HAP-1 (cell line): ENCODE data around the gene PICALM.
"Not testable (repeated sequence)": the region's sequence is repeated elsewhere in the genome, so short reads cannot be mapped to it uniquely, and the experiment has no call there.

Experiments used
- DNase-seq, 2 experiments: peaks; one replicate each; pipeline ENCODE4 v3.0.0-alpha.2; 2016 to 2020; ENCODE audit warnings: low spot score in 2 of 2
- H3K27me3 ChIP-seq: fragments of 250-450 bp; sonication (Bioruptor Pico); 2 replicates; pipeline ENCODE4 v1.5.1; 2020; ENCODE audit warnings: low read depth, mild to moderate bottlenecking, moderate library complexity
- H3K36me3 ChIP-seq: fragments of 250-450 bp; sonication (Bioruptor Pico); replicated peaks from 2 replicates; pipeline ENCODE4 v1.5.1; 2020; ENCODE audit warnings: mild to moderate bottlenecking
- H3K4me1 ChIP-seq: fragments of 250-450 bp; sonication (Bioruptor Pico); 2 replicates; pipeline ENCODE4 v1.5.1; 2020; ENCODE audit warnings: mild to moderate bottlenecking
- H3K4me3 ChIP-seq: fragments of 250-450 bp; sonication (Bioruptor Pico); 2 replicates; pipeline ENCODE4 v1.5.1; 2020; ENCODE audit warnings: mild to moderate bottlenecking, moderate library complexity
- H3K9me3 ChIP-seq: fragments of 250-450 bp; sonication (Bioruptor Pico); 2 replicates; pipeline ENCODE4 v1.5.1; 2020; ENCODE audit warnings: mild to moderate bottlenecking, moderate library complexity
- in situ Hi-C: fragments of 300-500 bp; cut with MboI; formaldehyde crosslinking; loops from 3 replicates; pipeline ENCODE4 v1.14.3; 2020; ENCODE audit warnings: low sequenced_read_pairs, inconsistent platforms, mixed read lengths

The PICALM gene

GRCh38 chr11:86101493-86101892 lies 32.6 kb upstream of the PICALM start:
- H3K36me3 ChIP-seq = no peaks in the 10 kb centered on the region
- H3K4me1 ChIP-seq = no peaks in the 10 kb centered on the region
- no peaks in the 10 kb centered on the region for H3K27me3 ChIP-seq
- no peaks in the 10 kb centered on the region for H3K9me3 ChIP-seq
- no peak for DNase-seq
- H3K4me3 ChIP-seq = no peak overlapping the region
- in situ Hi-C loops = no loop called here

GRCh38 chr11:86099874-86100273 lies 31.0 kb upstream of the PICALM start:
- Histone ChIP-seq H3K9me3 (no peaks in the 10 kb centered on the region), H3K27me3 (no peaks in the 10 kb centered on the region), H3K4me1 (no peaks in the 10 kb centered on the region), H3K36me3 (no peaks in the 10 kb centered on the region), H3K4me3 (no peak overlapping the region)
- no peak for DNase-seq
- in situ Hi-C loops = loop anchor here (10.0 kb wide), 1 partner anchor 55 kb away; no protein-coding TSS in a partner anchor

GRCh38 chr11:86097980-86098379 lies 29.1 kb upstream of the PICALM start:
- no peaks in the 10 kb centered on the region for H3K27me3 ChIP-seq
- in situ Hi-C loops = loop anchor here (10.0 kb wide), 1 partner anchor 57 kb away; no protein-coding TSS in a partner anchor
- no peak for DNase-seq

GRCh38 chr11:86091566-86091965 lies 22.7 kb upstream of the PICALM start:
- no peak for DNase-seq
- in situ Hi-C loops = loop anchor here (10.0 kb wide), 1 partner anchor 63 kb away; no protein-coding TSS in a partner anchor

More at GRCh38 chr11:86097980-86098379, 29.1 kb upstream of the PICALM start:
- Histone ChIP-seq H3K4me3 (no peak overlapping the region), H3K36me3 (no peaks in the 10 kb centered on the region), H3K9me3 (no peaks in the 10 kb centered on the region), H3K4me1 (no peaks in the 10 kb centered on the region)

GRCh38 chr11:86091086-86091485 lies 22.2 kb upstream of the PICALM start:
- H3K9me3 ChIP-seq = no peaks in the 10 kb centered on the region
- peaks cover 11% of the 10 kb centered on the region for H3K4me1 ChIP-seq
- no peak overlapping the region for H3K4me3 ChIP-seq
- no peak for DNase-seq
- in situ Hi-C loops = loop anchor here (10.0 kb wide), 1 partner anchor 64 kb away; no protein-coding TSS in a partner anchor
- H3K36me3 ChIP-seq = no peaks in the 10 kb centered on the region
- no peaks in the 10 kb centered on the region for H3K27me3 ChIP-seq

More at GRCh38 chr11:86091566-86091965, 22.7 kb upstream of the PICALM start:
- peaks cover 11% of the 10 kb centered on the region for H3K4me1 ChIP-seq
- no peak overlapping the region for H3K4me3 ChIP-seq
- H3K9me3 ChIP-seq = no peaks in the 10 kb centered on the region
- H3K27me3 ChIP-seq = no peaks in the 10 kb centered on the region
- no peaks in the 10 kb centered on the region for H3K36me3 ChIP-seq

GRCh38 chr11:86089659-86090058 lies 20.8 kb upstream of the PICALM start:
- H3K9me3 ChIP-seq = no peaks in the 10 kb centered on the region
- in situ Hi-C loops = loop anchor here (10.0 kb wide), 1 partner anchor 65 kb away; no protein-coding TSS in a partner anchor
- DNase-seq = no peak
- H3K36me3 ChIP-seq = no peaks in the 10 kb centered on the region
- H3K27me3 ChIP-seq = no peaks in the 10 kb centered on the region
- no peak overlapping the region for H3K4me3 ChIP-seq
- peaks cover 11% of the 10 kb centered on the region for H3K4me1 ChIP-seq

- in situ Hi-C loops, DNase-seq, H3K27me3 ChIP-seq, H3K36me3 ChIP-seq, H3K9me3 ChIP-seq, H3K4me3 ChIP-seq: not testable (repeated sequence)
- H3K4me1 ChIP-seq = peaks cover 11% of the 10 kb centered on the region
Measured at GRCh38 chr11:86087688-86088087, 18.8 kb upstream of the PICALM start.

GRCh38 chr11:86087256-86087655 lies 18.4 kb upstream of the PICALM start:
- in situ Hi-C loops = no loop called here
- H3K4me3 ChIP-seq = no peak overlapping the region
- H3K27me3 ChIP-seq = no peaks in the 10 kb centered on the region; the same call in 1 of the 2 replicates
- H3K36me3 ChIP-seq = no peaks in the 10 kb centered on the region
- peaks cover 11% of the 10 kb centered on the region for H3K4me1 ChIP-seq
- peak; percentile 65 to 86 for DNase-seq
- no peaks in the 10 kb centered on the region for H3K9me3 ChIP-seq

GRCh38 chr11:86081455-86081854 lies 12.6 kb upstream of the PICALM start:
- H3K4me1 ChIP-seq = peaks cover 5% of the 10 kb centered on the region
- no peak for DNase-seq
- H3K4me3 ChIP-seq = no peak overlapping the region
- in situ Hi-C loops = no loop called here
- no peaks in the 10 kb centered on the region for H3K36me3 ChIP-seq
- no peaks in the 10 kb centered on the region; the same call in 1 of the 2 replicates for H3K27me3 ChIP-seq
- no peaks in the 10 kb centered on the region for H3K9me3 ChIP-seq

GRCh38 chr11:86079421-86079820 lies 10.5 kb upstream of the PICALM start:
- H3K36me3 ChIP-seq = no peaks in the 10 kb centered on the region
- H3K9me3 ChIP-seq = no peaks in the 10 kb centered on the region
- in situ Hi-C loops = no loop called here
- no peak overlapping the region for H3K4me3 ChIP-seq
- H3K27me3 ChIP-seq = no peaks in the 10 kb centered on the region; the same call in 1 of the 2 replicates
- no peak for DNase-seq
- peaks cover 5% of the 10 kb centered on the region for H3K4me1 ChIP-seq

- in situ Hi-C loops = no loop called here
- H3K27me3 ChIP-seq = no peaks in the 10 kb centered on the region; the same call in 1 of the 2 replicates
Measured at GRCh38 chr11:86073948-86074347, 5.1 kb upstream of the PICALM start.

GRCh38 chr11:86072211-86072610 lies 3.3 kb upstream of the PICALM start:
- in situ Hi-C loops = no loop called here
- H3K27me3 ChIP-seq = no peaks in the 10 kb centered on the region; the same call in 1 of the 2 replicates
- DNase-seq = no peak
- no peaks in the 10 kb centered on the region for H3K9me3 ChIP-seq
- H3K4me1 ChIP-seq = peaks cover 5% of the 10 kb centered on the region
- no peaks in the 10 kb centered on the region for H3K36me3 ChIP-seq
- no peak overlapping the region for H3K4me3 ChIP-seq

More at GRCh38 chr11:86073948-86074347, 5.1 kb upstream of the PICALM start:
- Histone ChIP-seq H3K4me3 (no peak overlapping the region), H3K9me3 (no peaks in the 10 kb centered on the region), H3K36me3 (no peaks in the 10 kb centered on the region), H3K4me1 (peaks cover 7% of the 10 kb centered on the region)
- no peak for DNase-seq

GRCh38 chr11:86070142-86071056 lies 1.5 kb upstream of the PICALM start:
- Histone ChIP-seq H3K36me3 (no peaks in the 10 kb centered on the region), H3K4me1 (peaks cover 14% of the 10 kb centered on the region), H3K4me3 (no peak overlapping the region), H3K9me3 (no peaks in the 10 kb centered on the region), H3K27me3 (no peaks in the 10 kb centered on the region; the same call in 1 of the 2 replicates)
- in situ Hi-C loops = no loop called here
- no peak for DNase-seq
